Tibial nerve (tissue), 4 donors: Measurements from ENCODE around the gene CSF1R.
A peak's percentile ranks its signal among the peaks of the same experiment; 100 is the strongest.

Source experiments
- EP300 ChIP-seq, 2 donors: sonication (generic); formaldehyde crosslinking; IDR thresholded peaks; one replicate each; pipeline ENCODE4 v1.6.1; 2017; ENCODE audit warnings: antibody characterized with exemption in 2 of 2, mild to moderate bottlenecking in 1 of 2
- POLR2A ChIP-seq, 2 donors: fragments of 450-650 bp; IDR thresholded peaks; one replicate each; pipeline ENCODE4 v1.6.1; 2017; ENCODE audit warnings: antibody characterized with exemption in 2 of 2, mild to moderate bottlenecking in 2 of 2, moderate library complexity in 2 of 2
- TF ChIP-seq, protein P1 (sequence below), 5 experiments: fragments of 200-600 bp in 3 of 5; fragments of 450-650 bp in 2 of 5; sonication (generic) in 3 of 5; IDR thresholded peaks; one replicate each; pipeline ENCODE4 v1.5.1; 2016 to 2019; ENCODE audit warnings: antibody characterized with exemption in 5 of 5, mild to moderate bottlenecking in 3 of 5, moderate library complexity in 2 of 5

DNA sequence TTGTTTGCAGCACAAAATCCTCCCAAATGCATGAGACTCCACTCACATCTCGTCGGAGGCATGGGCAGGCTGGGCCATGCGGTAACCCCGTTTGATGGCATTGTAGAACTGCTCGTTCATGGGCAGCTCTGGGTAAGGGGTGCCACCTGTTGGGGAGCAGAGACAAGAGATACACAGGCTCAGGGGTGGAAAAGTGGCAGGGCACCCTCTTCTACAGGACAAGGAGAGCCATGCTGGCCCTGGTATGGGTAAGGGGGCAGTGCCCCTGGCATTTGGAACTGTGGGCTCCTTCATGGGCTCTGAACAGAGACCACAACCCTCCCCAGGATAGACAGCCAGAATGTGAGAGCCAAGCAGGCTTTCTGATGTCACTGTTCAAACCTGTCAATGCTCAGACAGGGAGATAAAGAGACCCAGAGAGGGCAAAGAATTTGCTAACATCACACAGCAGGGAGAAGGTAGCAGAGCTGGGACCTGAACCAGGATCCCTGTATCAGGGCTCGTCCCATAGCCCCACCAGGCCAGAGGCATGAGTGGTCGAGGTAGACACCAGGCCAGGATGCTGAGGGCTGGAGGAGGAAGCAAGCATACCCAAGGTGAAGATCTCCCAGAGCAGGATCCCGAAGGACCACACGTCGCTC is 33.2 kb upstream of the CSF1R start:
- TF ChIP-seq, protein P1, sequence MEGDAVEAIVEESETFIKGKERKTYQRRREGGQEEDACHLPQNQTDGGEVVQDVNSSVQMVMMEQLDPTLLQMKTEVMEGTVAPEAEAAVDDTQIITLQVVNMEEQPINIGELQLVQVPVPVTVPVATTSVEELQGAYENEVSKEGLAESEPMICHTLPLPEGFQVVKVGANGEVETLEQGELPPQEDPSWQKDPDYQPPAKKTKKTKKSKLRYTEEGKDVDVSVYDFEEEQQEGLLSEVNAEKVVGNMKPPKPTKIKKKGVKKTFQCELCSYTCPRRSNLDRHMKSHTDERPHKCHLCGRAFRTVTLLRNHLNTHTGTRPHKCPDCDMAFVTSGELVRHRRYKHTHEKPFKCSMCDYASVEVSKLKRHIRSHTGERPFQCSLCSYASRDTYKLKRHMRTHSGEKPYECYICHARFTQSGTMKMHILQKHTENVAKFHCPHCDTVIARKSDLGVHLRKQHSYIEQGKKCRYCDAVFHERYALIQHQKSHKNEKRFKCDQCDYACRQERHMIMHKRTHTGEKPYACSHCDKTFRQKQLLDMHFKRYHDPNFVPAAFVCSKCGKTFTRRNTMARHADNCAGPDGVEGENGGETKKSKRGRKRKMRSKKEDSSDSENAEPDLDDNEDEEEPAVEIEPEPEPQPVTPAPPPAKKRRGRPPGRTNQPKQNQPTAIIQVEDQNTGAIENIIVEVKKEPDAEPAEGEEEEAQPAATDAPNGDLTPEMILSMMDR (IDR thresholded peaks at IDR 0.05), result peak in 1 of 5 experiments; percentile 13
- TF ChIP-seq POLR2A (IDR thresholded peaks at IDR 0.05), result no peak
- no peak for TF ChIP-seq EP300 (IDR thresholded peaks at IDR 0.05)
